Measurements from ENCODE around the gene ATP2C1. TPM values are rescaled to one million over a fixed set of nuclear protein-coding genes. Genes with fewer than 3 reads are reported as not detected.
A peak's percentile ranks its signal among the peaks of the same experiment; 100 is the strongest.

Gene ATP2C1, protein sequence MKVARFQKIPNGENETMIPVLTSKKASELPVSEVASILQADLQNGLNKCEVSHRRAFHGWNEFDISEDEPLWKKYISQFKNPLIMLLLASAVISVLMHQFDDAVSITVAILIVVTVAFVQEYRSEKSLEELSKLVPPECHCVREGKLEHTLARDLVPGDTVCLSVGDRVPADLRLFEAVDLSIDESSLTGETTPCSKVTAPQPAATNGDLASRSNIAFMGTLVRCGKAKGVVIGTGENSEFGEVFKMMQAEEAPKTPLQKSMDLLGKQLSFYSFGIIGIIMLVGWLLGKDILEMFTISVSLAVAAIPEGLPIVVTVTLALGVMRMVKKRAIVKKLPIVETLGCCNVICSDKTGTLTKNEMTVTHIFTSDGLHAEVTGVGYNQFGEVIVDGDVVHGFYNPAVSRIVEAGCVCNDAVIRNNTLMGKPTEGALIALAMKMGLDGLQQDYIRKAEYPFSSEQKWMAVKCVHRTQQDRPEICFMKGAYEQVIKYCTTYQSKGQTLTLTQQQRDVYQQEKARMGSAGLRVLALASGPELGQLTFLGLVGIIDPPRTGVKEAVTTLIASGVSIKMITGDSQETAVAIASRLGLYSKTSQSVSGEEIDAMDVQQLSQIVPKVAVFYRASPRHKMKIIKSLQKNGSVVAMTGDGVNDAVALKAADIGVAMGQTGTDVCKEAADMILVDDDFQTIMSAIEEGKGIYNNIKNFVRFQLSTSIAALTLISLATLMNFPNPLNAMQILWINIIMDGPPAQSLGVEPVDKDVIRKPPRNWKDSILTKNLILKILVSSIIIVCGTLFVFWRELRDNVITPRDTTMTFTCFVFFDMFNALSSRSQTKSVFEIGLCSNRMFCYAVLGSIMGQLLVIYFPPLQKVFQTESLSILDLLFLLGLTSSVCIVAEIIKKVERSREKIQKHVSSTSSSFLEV
- total RNA-seq, result 10 to 100 TPM; 55.1 to 69.9 (median 64.3) TPM

DNA sequence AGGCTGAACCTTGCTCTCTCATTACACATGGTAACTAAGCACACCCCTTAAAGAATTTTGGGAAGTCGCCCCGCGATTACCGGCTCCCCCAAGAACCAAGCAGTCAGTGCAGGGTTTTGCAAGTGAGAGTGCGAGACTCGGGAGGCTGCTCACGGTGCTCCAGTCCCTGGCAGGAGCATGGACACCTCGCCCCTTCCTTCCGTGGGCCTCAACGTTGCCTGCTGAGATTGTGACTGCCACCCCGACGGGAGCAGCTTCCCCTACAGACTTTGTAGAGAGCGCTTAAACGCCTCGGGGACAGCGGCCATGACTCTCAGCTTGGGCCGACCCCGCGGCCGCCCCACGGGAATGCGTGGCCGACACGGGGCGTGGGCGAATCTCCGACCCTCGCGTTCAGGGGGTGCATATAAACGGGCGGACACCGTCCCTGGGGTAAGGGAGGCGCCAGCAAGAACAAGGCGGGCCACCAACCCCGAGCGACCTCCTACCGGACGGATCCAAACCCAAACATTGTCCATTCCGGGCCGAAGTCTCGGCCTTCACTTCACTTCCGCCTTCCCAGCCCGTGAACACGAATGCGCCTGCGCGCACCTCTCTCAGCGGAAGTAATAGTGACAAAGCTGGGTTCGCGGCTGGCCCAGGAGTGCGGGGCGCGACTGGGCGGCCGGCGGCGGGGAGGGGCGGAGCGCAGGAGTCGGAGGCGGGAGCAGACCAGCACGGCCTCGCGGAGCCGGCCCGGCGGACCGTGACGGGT lies at the start of gene ATP2C1:
Gene ATP2C1, plus strand, starts transcription at position 709 of the 754 bp plus-strand sequence. CDS start 686 bp downstream, outside the sequence.
- peak; percentile 96 to 97 for DNase-seq (ENCODE audit: low spot score in 2 of 2)
- H3K36me3 ChIP-seq, result no peaks in the 10 kb centered on the region
- WGBS, result 0% methylated on average over 9 of the region's 69 CpGs
- no peaks in the 10 kb centered on the region for H3K27me3 ChIP-seq
- H3K4me1 ChIP-seq, result peaks cover 24% of the 10 kb centered on the region
- peak within 1 kb of the TSS; percentile 94 for H3K4me3 ChIP-seq
- H3K9me3 ChIP-seq, result no peaks in the 10 kb centered on the region
- TF ChIP-seq, protein P1, sequence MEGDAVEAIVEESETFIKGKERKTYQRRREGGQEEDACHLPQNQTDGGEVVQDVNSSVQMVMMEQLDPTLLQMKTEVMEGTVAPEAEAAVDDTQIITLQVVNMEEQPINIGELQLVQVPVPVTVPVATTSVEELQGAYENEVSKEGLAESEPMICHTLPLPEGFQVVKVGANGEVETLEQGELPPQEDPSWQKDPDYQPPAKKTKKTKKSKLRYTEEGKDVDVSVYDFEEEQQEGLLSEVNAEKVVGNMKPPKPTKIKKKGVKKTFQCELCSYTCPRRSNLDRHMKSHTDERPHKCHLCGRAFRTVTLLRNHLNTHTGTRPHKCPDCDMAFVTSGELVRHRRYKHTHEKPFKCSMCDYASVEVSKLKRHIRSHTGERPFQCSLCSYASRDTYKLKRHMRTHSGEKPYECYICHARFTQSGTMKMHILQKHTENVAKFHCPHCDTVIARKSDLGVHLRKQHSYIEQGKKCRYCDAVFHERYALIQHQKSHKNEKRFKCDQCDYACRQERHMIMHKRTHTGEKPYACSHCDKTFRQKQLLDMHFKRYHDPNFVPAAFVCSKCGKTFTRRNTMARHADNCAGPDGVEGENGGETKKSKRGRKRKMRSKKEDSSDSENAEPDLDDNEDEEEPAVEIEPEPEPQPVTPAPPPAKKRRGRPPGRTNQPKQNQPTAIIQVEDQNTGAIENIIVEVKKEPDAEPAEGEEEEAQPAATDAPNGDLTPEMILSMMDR (IDR thresholded peaks at IDR 0.05), result no peak
- peak; percentile 28 to 89 for TF ChIP-seq POLR2A (IDR thresholded peaks at IDR 0.05)
- peak; percentile 77 to 94 (median 89) for TF ChIP-seq POLR2AphosphoS5 (IDR thresholded peaks at IDR 0.05)
- H3K27ac ChIP-seq, result peak within 1 kb of the TSS; percentile 100

DNA sequence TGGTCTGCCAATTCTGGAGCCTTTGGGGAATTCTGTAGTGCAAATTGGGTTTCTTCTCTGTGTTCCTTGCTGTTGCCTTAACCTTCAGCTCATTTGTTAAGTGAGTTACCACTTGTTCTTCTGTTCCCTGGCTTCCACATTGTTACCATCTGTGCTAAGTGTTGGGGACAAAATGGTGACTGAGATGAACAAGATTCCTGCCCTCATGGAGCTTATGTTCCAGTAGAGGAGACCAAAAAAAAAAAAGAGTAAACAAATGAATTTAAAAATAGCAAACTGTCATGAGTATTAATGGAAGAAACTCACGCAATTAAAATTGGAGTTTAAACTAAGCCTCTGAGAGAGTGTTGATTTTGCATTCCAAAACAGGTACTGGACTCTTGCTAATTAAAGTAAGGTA lies 49.4 kb upstream of the ATP2C1 start:
- no peak for DNase-seq (ENCODE audit: low spot score in 2 of 2)
- no peaks in the 10 kb centered on the region for H3K9me3 ChIP-seq
- no peak for TF ChIP-seq POLR2AphosphoS5 (IDR thresholded peaks at IDR 0.05)
- TF ChIP-seq, protein P1 (IDR thresholded peaks at IDR 0.05), result no peak
- no peak for TF ChIP-seq POLR2A (IDR thresholded peaks at IDR 0.05)
- TF ChIP-seq EP300 (IDR thresholded peaks at IDR 0.05), result no peak
- peaks cover 14% of the 10 kb centered on the region for H3K4me1 ChIP-seq
- no peaks in the 10 kb centered on the region for H3K36me3 ChIP-seq
- no peak overlapping the region for H3K27ac ChIP-seq
- H3K27me3 ChIP-seq, result no peaks in the 10 kb centered on the region
- WGBS, result 95% methylated on average over 1 of the region's 1 CpG
- no peak overlapping the region for H3K4me3 ChIP-seq

DNA sequence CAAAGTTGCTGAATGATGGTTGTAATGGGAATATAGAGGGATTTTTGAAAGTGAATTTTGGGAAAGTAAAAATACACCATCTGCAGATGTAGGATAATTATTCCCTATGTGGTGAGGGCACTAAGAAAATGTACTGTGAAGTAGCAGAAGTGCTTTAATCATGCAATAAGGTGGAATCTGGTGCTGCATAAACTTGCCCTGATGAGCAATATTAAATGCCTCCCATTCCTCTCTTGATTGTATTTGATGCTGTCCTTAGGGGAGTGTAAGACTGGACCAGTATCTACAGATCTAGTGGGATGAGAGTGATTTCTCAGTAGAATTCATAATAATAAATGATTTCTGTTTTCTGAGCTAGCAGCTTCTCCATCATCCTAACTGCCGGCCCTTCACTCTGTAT lies 47.7 kb upstream of the ATP2C1 start:
- TF ChIP-seq POLR2AphosphoS5 (IDR thresholded peaks at IDR 0.05), result no peak
- TF ChIP-seq POLR2A (IDR thresholded peaks at IDR 0.05), result no peak
- no peak for TF ChIP-seq EP300 (IDR thresholded peaks at IDR 0.05)
- TF ChIP-seq, protein P1 (IDR thresholded peaks at IDR 0.05), result no peak
- WGBS, result 86% methylated on average over 1 of the region's 1 CpG

DNA sequence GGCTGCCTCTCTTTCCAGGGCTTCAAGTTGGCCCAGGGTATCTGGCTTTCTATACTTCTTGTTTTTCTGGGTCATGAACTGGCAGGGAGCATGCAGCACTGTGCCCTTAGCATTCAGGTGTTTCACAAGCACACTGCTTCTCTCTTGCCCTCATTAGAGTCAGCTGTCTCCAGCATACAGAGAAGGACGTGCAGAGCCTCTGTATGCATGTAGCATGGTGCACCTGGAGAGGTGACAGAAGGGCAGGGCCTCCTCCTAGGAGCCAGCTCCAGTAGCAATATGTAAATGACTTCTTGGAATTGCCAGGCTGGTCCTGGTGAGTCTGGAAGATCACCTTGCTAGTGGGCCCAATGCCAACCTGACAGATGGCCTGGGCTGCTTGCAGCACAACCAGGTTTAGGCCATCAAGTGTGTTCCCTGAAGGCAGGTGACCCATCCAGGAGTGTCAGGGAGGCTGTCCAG lies 44.8 kb upstream of the ATP2C1 start:
- DNase-seq (ENCODE audit: low spot score in 2 of 2), result peak in 1 of 2 donors; percentile 69
- Histone ChIP-seq H3K9me3 (no peaks in the 10 kb centered on the region), H3K4me3 (no peak overlapping the region), H3K4me1 (peaks cover 47% of the 10 kb centered on the region), H3K27ac (peak overlapping the region; percentile 85), H3K36me3 (no peaks in the 10 kb centered on the region), H3K27me3 (no peaks in the 10 kb centered on the region)
- no peak for TF ChIP-seq EP300 (IDR thresholded peaks at IDR 0.05)
- no peak for TF ChIP-seq POLR2AphosphoS5 (IDR thresholded peaks at IDR 0.05)
- TF ChIP-seq POLR2A (IDR thresholded peaks at IDR 0.05), result no peak
- TF ChIP-seq, protein P1 (IDR thresholded peaks at IDR 0.05), result no peak
- 43% methylated on average over 1 of the region's 1 CpG for WGBS

More for the DNA sequence above, 47.7 kb upstream of the ATP2C1 start:
- peaks cover 31% of the 10 kb centered on the region for H3K4me1 ChIP-seq
- H3K27me3 ChIP-seq, result no peaks in the 10 kb centered on the region
- no peak for DNase-seq (ENCODE audit: low spot score in 2 of 2)
- H3K36me3 ChIP-seq, result no peaks in the 10 kb centered on the region
- H3K4me3 ChIP-seq, result no peak overlapping the region
- no peak overlapping the region for H3K27ac ChIP-seq
- H3K9me3 ChIP-seq, result no peaks in the 10 kb centered on the region
